ENCODE results near the gene GATA2.

GATA2 gene

DNA sequence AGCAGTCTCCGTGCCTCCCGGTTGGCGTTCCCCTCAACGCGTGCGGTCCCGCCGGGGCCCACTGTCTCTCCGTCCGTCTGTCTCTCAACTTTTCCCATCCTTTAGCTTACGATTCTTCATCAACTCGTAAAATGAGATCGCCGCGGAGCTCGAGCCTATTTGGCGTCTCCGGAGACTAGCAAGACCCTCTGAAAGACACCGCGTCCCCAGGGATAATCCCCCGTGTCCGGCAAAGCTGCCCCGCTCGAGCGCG, 3.4 kb downstream of the GATA2 start:
- peak overlapping the region; percentile 62 for H3K27ac ChIP-seq
- POLR2A ChIA-PET (ENCODE audit: low non-redundant PET): no interaction called here
- DNase-seq (ENCODE audit: low spot score): no peak
- CTCF ChIA-PET: interaction anchor here (0.7 to 1.5 kb wide), 5 partner anchors 18 to 154 kb away, joined by 3 to 12 read pairs (median 4); no protein-coding TSS in a partner anchor
- TF ChIP-seq, protein P1, sequence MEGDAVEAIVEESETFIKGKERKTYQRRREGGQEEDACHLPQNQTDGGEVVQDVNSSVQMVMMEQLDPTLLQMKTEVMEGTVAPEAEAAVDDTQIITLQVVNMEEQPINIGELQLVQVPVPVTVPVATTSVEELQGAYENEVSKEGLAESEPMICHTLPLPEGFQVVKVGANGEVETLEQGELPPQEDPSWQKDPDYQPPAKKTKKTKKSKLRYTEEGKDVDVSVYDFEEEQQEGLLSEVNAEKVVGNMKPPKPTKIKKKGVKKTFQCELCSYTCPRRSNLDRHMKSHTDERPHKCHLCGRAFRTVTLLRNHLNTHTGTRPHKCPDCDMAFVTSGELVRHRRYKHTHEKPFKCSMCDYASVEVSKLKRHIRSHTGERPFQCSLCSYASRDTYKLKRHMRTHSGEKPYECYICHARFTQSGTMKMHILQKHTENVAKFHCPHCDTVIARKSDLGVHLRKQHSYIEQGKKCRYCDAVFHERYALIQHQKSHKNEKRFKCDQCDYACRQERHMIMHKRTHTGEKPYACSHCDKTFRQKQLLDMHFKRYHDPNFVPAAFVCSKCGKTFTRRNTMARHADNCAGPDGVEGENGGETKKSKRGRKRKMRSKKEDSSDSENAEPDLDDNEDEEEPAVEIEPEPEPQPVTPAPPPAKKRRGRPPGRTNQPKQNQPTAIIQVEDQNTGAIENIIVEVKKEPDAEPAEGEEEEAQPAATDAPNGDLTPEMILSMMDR (conservative IDR thresholded peaks at IDR 0.05; ENCODE audit: low read depth): no peak

GRCh38 chr3:128488991-128489673, 3.9 kb downstream of the GATA2 start:
- TF ChIP-seq, protein P1 (conservative IDR thresholded peaks at IDR 0.05; ENCODE audit: low read depth): no peak
- CTCF ChIA-PET: interaction anchor here (0.6 to 1.5 kb wide), 6 partner anchors 63 to 119 kb away, joined by 3 to 12 read pairs (median 4); no protein-coding TSS in a partner anchor
- DNase-seq (ENCODE audit: low spot score): no peak
- H3K27ac ChIP-seq: peak overlapping the region; percentile 62
- POLR2A ChIA-PET (ENCODE audit: low non-redundant PET): no interaction called here

DNA sequence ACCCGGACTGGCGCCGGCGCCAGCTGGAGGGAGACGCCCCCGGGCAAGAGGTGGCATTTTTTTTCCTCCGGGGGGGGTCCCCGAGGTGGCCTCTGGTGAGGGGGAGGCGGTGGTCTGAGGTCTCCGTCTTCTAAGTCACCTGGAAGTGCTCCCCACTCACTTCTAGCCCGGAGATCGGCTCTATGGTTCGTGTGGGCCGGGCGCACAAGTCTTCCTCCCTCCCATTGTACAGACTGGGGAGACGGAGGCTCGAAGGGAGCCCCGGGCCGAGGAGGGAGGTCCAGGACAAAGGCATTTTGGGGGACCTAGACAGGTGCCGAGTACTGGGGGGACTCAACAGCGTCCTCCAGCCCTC, 4.4 kb downstream of the GATA2 start:
- POLR2A ChIA-PET (ENCODE audit: low non-redundant PET): no interaction called here
- TF ChIP-seq, protein P1 (conservative IDR thresholded peaks at IDR 0.05; ENCODE audit: low read depth): no peak
- CTCF ChIA-PET: interaction anchor here (0.6 to 1.4 kb wide), 3 partner anchors 63 to 107 kb away, joined by 3 to 6 read pairs (median 3); no protein-coding TSS in a partner anchor
- no peak for DNase-seq (ENCODE audit: low spot score)
- peak overlapping the region; percentile 62 for H3K27ac ChIP-seq

DNA sequence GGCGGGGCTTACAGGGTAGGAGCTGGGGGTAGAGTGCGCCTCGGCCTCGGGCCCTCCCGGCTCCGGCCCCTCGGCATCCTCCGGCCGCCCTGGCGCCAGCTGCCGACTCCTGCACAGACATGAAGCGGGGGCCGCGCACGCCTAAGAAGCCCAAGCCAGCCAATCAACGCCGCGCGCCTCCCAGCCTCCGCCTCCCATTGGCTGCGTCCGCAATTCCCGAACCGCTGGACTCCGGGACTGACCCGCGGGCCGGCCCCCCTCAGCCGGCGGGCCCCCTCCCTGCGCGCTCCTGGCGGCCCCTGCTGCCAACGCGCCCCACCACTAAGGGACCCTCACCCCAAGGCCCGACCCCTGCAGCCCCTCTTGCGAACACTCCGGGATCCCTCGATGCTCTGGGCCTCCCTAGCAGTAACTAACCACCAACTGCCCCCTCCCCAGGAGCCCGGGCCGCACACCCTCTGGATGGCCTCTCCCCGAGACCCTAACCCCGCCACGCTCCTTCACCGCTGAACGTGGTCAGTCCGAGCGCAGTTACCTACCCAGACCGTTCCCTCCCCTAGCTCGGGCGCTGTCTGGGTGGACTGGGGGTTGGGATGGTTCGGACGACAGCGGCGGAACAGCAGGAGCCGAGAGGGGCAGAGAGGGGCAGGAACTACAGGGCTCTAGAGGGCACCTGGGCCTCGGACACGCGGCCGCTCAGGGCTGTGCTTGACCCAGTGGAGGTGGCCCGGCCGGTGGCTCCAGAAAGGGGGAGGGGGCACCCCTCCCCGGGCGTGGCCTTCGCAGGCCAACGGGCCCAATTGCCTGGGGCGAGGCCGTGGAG, 5.0 kb downstream of the GATA2 start:
- DNase-seq (ENCODE audit: low spot score): peak; percentile 93
- H3K27ac ChIP-seq: peak overlapping the region; percentile 62
- ChIA-PET POLR2A (ENCODE audit: low non-redundant PET) (no interaction called here), CTCF (interaction anchor here (1.0 to 1.4 kb wide), 2 partner anchors 62 to 85 kb away, joined by 3 to 6 read pairs; no protein-coding TSS in a partner anchor)
- TF ChIP-seq, protein P1 (conservative IDR thresholded peaks at IDR 0.05; ENCODE audit: low read depth): no peak

DNA sequence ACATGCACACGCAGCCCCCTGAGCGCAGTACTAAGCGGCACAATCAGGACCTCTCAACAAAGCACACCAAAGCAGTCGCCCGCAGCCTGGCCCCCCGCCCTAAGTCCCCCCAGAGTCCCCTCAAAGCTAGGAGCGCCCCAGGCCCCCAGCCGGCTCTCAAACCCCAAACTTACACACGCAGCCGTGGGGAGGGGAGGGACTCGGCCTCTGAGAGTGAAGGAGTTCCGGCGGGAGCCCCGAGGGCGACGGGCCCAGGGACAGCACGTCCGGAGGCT, 5.5 kb downstream of the GATA2 start:
- TF ChIP-seq, protein P1 (conservative IDR thresholded peaks at IDR 0.05; ENCODE audit: low read depth): no peak
- CTCF ChIA-PET: interaction anchor here (1.4 kb wide), 1 partner anchor 62 kb away, joined by 6 read pairs; no protein-coding TSS in a partner anchor
- POLR2A ChIA-PET (ENCODE audit: low non-redundant PET): no interaction called here
- no peak for DNase-seq (ENCODE audit: low spot score)
- H3K27ac ChIP-seq: peak overlapping the region; percentile 62; the same call in 1 of the 2 replicates

DNA sequence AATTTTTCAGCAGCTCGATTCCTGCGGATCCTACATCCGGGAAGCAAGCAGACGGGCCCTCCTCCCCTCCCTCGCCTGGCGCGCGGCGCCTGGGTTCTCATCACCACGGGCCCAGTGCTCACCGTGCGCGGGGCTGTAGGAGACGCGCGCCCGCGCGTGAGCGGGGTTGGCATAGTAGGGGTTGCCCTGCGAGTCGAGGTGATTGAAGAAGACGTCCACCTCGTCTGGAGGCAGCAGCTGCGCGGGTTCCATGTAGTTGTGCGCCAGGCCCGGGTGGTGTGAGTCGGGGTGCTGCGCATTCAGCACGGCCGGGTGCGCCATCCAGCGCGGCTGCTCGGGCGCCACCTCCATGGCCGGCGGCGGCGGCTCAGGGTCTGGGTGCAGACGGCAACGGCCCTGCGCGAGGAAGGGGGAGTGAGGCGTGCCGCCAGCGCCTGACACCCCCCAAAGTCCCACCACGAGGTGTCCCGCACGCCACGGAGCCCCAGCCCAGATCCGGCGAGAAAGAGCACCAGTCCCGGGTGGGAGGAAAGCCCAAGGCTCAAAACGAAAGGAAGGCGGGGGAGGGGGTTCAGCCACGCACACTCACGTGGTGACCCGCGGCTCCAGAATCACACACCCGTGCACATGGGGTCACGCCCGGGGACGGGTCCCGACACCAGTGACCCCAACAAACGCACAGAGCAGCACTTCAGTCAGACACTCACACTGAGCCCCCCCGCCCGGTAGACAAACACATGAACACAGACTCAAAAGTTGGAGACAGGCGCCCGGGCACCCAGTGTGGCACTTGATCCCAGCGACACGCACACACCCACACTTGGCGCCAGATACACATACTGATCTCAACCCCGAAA, 6.1 kb downstream of the GATA2 start:
- ChIA-PET CTCF (interaction anchor here (0.7 kb wide), 1 partner anchor 900 kb away, joined by 3 read pairs; no protein-coding TSS in a partner anchor), POLR2A (ENCODE audit: low non-redundant PET) (no interaction called here)
- TF ChIP-seq, protein P1 (conservative IDR thresholded peaks at IDR 0.05; ENCODE audit: low read depth): no peak
- H3K27ac ChIP-seq: peak overlapping the region; percentile 62; the same call in 1 of the 2 replicates
- DNase-seq (ENCODE audit: low spot score): no peak
